Activated naive CD8-positive, alpha-beta T cell (primary cell): Measurements from ENCODE around the gene KAZALD1.

ENCODE experiments used
- H3K27ac Mint-ChIP-seq: one replicate; pipeline ENCODE4 v1.8.0; 2021; ENCODE audit warnings: mixed read lengths
- H3K27me3 Mint-ChIP-seq: one replicate; pipeline ENCODE4 v1.8.0; 2021; ENCODE audit warnings: mixed read lengths
- H3K36me3 Mint-ChIP-seq: one replicate; pipeline ENCODE4 v1.8.0; 2021; ENCODE audit warnings: mixed read lengths
- H3K4me1 Mint-ChIP-seq: one replicate; pipeline ENCODE4 v1.8.0; 2021; ENCODE audit warnings: low read depth, mixed read lengths
- H3K4me3 Mint-ChIP-seq: one replicate; pipeline ENCODE4 v1.8.0; 2021; ENCODE audit warnings: mild to moderate bottlenecking, mixed read lengths
- H3K9me3 Mint-ChIP-seq: one replicate; pipeline ENCODE4 v1.8.0; 2021; ENCODE audit warnings: low read depth, mixed read lengths

Gene KAZALD1

GRCh38 chr10:101106351-101106750 is 44.6 kb downstream of the KAZALD1 start:
- Mint-ChIP-seq H3K36me3 (no peaks in the 10 kb centered on the region), H3K9me3 (no peaks in the 10 kb centered on the region), H3K4me3 (no peak overlapping the region), H3K4me1 (no peaks in the 10 kb centered on the region), H3K27ac (no peak overlapping the region), H3K27me3 (peaks cover 12% of the 10 kb centered on the region)

GRCh38 chr10:101107771-101108170 is 46.0 kb downstream of the KAZALD1 start:
- H3K36me3 Mint-ChIP-seq: no peaks in the 10 kb centered on the region
- no peaks in the 10 kb centered on the region for H3K4me1 Mint-ChIP-seq
- H3K9me3 Mint-ChIP-seq: no peaks in the 10 kb centered on the region
- no peak overlapping the region for H3K27ac Mint-ChIP-seq
- no peak overlapping the region for H3K4me3 Mint-ChIP-seq
- H3K27me3 Mint-ChIP-seq: peaks cover 11% of the 10 kb centered on the region

- no peaks in the 10 kb centered on the region for H3K36me3 Mint-ChIP-seq
- peaks cover 15% of the 10 kb centered on the region for H3K27me3 Mint-ChIP-seq
- H3K9me3 Mint-ChIP-seq: no peaks in the 10 kb centered on the region
- H3K4me3 Mint-ChIP-seq: no peak overlapping the region
- no peak overlapping the region for H3K27ac Mint-ChIP-seq
- H3K4me1 Mint-ChIP-seq: no peaks in the 10 kb centered on the region
These were observed 49.2 kb downstream of the KAZALD1 start for GRCh38 chr10:101110856-101111523.

DNA sequence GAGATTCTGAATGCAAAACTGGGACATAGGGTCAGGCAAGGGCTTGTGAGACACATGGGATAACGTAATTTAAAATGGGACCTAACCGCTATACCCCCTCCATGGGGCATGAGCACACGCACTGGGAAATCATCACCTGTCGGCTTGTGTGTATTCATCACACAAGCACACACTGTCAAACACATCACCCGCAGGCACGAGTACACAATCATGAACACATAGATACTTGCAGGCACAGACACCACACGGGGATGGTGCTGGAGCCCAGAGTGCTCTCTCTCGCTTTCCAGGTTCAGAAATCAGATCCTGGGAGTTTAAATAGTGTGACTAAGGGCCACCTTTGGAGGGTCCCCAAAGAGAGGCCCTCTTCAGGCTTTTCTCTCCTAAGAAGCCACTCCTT is 49.8 kb downstream of the KAZALD1 start:
- Mint-ChIP-seq H3K4me3 (no peak overlapping the region), H3K27ac (no peak overlapping the region), H3K9me3 (no peaks in the 10 kb centered on the region), H3K27me3 (peaks cover 15% of the 10 kb centered on the region), H3K36me3 (no peaks in the 10 kb centered on the region), H3K4me1 (no peaks in the 10 kb centered on the region)

DNA sequence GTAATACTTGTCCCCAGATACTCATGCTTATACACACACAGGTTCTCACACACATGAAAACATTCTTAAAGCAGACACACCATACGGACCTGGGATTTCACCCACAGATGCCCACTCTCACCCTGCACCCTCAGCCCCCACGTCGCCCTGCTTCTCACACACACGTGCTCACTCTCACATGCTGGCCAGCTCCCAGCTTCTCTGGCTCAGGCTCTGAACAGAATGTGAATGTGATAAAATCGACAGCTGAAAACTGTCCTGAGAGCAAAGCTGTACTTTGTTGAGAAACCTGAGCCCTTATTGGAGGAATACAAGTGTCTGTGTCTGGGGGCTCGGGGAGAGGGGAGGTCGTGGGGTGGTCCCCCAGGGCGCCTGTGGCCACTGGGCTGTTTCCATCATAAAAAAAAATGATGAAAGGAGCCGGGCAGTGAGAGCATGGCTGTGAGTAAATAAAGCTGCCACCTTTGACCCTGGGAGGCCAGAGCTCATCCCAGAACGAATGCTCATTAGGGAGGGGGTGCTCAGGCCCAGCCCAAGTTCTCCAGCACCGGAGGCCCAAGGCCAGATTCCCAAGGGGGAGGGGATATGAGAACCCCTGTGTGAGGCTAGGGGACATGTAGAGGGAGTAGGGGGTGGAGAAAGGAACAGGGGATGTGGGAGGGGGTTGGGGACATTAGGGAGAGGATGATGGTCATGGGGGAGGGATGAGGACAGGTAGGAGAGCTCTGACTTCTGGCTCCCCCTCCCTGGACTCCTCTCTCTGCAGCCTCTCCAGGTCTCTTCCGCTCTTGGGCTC is 51.2 kb downstream of the KAZALD1 start:
- no peaks in the 10 kb centered on the region for H3K9me3 Mint-ChIP-seq
- H3K4me3 Mint-ChIP-seq: no peak overlapping the region
- H3K4me1 Mint-ChIP-seq: no peaks in the 10 kb centered on the region
- H3K27me3 Mint-ChIP-seq: peaks cover 9% of the 10 kb centered on the region
- no peaks in the 10 kb centered on the region for H3K36me3 Mint-ChIP-seq
- no peak overlapping the region for H3K27ac Mint-ChIP-seq

DNA sequence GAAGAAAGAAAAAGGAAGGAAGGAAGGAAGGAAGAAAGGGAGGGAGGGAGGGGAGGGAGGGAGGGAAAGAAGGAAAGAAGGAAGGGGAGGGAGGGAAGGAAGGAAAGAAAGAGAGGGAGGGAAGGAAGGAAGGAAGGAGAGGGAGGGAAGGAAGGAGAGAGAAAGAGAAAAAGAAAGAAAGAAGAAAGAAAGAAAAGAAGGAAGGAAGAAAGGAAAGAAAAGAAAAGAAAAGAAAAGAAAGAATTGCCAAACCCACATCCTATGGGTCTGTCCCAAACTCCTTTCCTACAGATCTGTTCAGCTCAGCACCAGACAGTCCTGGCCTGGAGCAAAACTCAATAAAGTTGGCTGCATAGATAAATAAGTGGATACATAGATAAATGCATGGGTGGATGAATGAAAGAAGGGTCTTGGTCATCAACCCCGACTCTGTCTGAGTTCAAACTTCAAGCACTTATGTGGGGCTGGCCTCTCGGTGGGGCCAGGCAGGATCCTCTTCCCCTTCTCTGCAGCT is 52.2 kb downstream of the KAZALD1 start:
- Mint-ChIP-seq H3K27ac (no peak overlapping the region), H3K9me3 (no peaks in the 10 kb centered on the region), H3K4me1 (no peaks in the 10 kb centered on the region), H3K27me3 (peaks cover 13% of the 10 kb centered on the region), H3K36me3 (no peaks in the 10 kb centered on the region), H3K4me3 (no peak overlapping the region)

DNA sequence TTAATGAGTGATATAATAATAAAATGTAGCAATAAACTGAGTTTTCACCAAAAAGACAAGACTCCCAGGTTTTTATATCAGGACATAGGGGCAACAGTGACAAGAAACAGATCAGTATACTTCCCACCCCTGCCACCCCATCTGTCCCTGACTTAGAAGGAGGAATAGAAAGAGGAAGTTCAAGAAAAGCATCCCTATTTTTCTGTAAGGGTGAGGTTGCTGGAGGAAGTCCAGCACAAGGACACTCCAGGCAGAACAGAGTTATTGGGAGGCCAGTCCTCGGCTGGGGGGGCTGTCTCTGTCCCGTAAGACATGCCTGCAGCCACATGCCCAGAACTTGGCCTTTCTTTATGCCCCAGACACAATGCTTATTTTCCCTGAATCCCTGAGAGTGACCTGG is 52.9 kb downstream of the KAZALD1 start:
- H3K36me3 Mint-ChIP-seq: no peaks in the 10 kb centered on the region
- H3K9me3 Mint-ChIP-seq: no peaks in the 10 kb centered on the region
- H3K4me1 Mint-ChIP-seq: no peaks in the 10 kb centered on the region
- H3K4me3 Mint-ChIP-seq: no peak overlapping the region
- H3K27ac Mint-ChIP-seq: no peak overlapping the region
- H3K27me3 Mint-ChIP-seq: peaks cover 18% of the 10 kb centered on the region
